Suppressor macrophage treated with lipopolysaccharide for 1 hour (primary cell): Measurements from ENCODE around the gene CACNB4.
A peak's percentile ranks its signal among the peaks of the same experiment; 100 is the strongest.
"Not testable (repeated sequence)": the region's sequence is repeated elsewhere in the genome, so short reads cannot be mapped to it uniquely, and the experiment has no call there.

Source experiments
- DNase-seq, 3 donors: peaks; one replicate each; pipeline ENCODE4 v3.0.0-alpha.2; 2020 to 2022

The CACNB4 gene

GRCh38 chr2:151891566-151892194, 207.2 kb downstream of the CACNB4 start:
- no peak for DNase-seq

GRCh38 chr2:151887164-151887563, 211.7 kb downstream of the CACNB4 start:
- no peak for DNase-seq

DNA sequence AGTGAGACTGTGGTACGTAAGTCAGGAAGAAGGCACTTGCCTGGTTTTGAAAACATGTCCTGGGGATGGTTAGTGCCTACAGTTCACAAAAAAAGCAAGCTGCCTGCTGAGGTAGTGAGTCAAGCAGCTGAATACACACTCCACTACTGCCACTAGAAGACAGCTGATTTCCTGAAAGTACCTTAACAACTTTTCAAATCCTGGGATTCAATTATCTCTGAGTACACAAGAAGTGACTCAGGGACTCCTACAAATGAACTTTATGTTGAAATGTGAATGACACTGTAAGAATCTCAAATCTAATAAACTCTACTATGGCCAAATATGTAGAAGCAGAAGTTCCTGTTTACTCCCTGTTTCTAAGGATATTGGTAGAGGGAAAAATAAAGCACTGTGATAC, 212.6 kb downstream of the CACNB4 start:
- DNase-seq = peak; percentile 29 to 78 (median 60)

DNA sequence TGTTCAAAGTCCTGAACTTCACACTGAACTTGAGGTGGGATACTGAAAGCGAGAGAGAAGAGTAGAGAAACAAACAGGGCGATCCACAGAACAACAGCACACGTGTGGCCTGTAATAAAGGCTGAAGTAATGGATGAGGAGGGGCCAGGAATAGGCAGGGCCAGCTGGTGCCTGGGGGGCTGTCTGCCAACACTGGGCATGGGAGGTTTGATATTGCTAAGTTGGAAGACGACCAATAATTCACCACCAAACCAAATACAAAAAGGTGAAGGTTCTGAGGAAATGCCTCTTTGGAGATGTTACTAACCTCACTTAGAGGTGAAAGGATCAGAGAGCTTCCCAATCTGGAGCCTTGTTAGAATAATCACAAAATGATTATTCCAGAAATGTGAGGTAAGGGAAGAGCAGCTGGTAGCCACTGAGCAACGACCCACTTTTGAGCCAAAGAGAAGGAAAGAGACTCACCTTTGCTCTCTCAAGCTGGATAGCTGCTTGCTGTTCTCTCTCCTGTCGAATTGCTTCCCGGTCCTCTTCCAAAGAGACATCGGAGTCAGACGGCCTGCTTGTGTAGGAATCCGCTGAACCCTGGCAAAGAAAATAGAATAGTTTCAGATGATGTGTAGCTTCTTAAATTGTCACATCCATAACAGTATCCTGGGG, 215.9 kb downstream of the CACNB4 start:
- DNase-seq = no peak

- no peak for DNase-seq
Observed at GRCh38 chr2:151881342-151881741, 217.5 kb downstream of the CACNB4 start.

GRCh38 chr2:151880586-151880985, 218.3 kb downstream of the CACNB4 start:
- DNase-seq = no peak

DNA sequence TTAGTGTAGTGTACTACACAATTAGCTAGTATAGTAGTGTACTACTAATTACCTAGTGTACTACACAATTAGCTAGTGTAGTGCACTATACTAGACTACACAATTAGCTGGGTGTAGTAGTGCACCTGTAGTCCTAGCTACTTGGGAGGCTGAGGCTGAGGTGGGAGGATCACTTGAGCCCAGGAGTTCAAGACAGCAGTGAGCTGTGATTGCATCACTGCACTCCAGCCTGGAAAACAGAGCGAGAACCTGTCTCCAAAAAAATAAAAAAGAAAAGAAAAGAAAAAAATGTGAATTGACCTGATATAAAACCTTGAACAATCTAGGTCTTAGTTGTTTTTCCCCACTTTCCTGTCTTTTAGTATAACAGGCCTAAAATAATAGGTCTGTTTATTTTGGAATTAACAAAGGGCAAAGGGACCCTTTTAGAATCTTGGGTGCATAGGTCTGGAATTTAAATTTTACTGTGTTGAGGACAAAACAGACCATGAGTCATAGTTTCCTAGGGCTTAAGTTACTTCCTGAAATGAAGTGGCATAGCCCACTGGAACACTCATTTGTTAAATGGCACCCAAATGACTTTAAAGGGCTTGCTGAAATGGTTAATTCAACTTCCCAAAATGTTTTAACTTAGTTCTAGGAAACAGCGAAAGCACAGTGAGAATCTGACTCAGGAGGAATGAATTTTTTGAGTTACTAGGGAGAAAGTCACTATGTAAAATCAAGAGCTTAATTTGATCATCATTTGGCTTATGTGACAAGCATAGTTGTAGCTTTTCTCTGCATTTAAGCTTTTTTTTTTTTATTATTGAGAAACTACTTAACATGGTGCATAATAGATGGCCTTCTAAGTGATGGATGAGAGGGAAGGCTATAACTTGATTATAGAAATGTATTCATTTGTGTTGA, 219.9 kb downstream of the CACNB4 start:
- peak; percentile 71 to 93 (median 88) for DNase-seq

DNA sequence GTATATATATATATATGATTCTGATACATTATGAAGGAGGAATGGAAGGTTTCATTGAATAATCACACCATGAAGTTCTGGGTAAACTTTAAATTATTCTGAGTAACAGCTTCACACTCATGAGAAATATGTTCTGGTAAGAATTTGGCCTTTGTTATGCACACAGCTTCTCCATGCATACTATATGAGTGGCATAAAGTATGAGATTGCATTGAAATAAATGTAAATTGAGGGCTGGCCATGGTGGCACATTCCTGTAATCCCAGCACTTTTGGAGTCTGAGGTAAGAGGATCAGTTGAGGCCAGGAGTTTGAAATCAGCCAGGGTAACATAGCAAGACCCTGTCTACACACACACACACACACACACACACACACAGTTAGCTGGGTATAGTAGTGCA, 220.6 kb downstream of the CACNB4 start:
- DNase-seq = no peak

DNA sequence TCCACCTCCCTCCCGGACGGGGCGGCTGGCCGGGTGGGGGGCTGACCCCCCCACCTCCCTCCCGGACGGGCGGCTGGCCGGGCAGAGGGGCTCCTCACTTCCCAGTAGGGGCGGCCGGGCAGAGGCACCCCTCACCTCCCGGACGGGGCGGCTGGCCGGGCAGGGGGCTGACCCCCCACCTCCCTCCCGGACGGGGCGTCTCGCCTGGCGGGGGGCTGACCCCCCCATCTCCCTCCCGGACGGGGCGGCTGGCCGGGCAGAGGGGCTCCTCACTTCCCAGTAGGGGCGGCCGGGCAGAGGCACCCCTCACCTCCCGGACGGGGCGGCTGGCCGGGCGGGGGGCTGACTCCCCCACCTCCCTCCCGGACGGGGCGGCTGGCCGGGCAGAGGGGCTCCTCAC, 223.2 kb downstream of the CACNB4 start:
- not testable (repeated sequence) for DNase-seq

- no peak for DNase-seq
Observed at GRCh38 chr2:151872463-151872862, 226.4 kb downstream of the CACNB4 start.

GRCh38 chr2:151869291-151869690, 229.6 kb downstream of the CACNB4 start:
- DNase-seq = no peak

- no peak for DNase-seq
Observed at GRCh38 chr2:151862700-151863099, 236.1 kb downstream of the CACNB4 start.

DNA sequence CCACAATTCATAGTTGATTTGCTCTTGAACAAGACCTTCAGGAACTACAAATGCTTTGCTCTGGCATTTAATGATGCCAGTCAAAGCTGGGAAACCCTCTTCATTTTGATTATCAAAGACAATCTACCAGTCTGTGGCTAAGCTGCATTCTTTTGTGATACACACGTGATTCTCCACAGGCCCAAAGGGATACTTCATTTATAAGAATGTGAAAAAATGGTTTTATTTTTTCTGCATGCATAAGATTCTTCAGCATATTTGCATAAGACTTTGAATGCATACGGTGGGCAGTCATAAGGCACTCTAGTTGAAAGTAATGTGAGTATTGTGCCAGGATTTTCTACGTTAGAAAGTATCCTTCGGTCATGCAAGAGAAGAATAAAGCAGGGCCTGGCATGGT, 237.7 kb downstream of the CACNB4 start:
- no peak for DNase-seq

- no peak for DNase-seq
Observed at GRCh38 chr2:151860613-151861146, 238.2 kb downstream of the CACNB4 start.

GRCh38 chr2:151860210-151860609, 238.6 kb downstream of the CACNB4 start:
- DNase-seq = no peak

GRCh38 chr2:151857650-151858049, 241.2 kb downstream of the CACNB4 start:
- DNase-seq = no peak

DNA sequence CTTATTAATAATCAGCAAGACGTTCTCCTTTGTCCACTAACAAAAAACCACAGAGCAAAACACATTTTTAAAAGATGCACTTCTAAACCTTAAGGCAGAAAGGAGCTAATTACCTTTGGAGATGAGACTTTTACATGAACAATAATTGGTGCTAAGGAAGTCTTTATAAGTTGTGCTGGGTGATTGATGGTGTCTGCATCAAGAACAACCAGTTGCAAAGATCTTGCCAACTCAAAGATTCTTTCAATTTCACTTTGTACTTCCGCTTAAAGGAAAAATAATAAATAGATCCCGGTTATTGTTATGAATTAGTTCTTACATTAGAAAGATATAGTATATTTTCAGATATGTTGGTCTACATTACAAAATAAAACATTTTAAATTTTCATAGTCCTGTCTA, 243.7 kb downstream of the CACNB4 start:
- no peak for DNase-seq

- DNase-seq = no peak
Observed at GRCh38 chr2:151853070-151853758, 245.6 kb downstream of the CACNB4 start.

GRCh38 chr2:151852260-151853069, 246.4 kb downstream of the CACNB4 start:
- no peak for DNase-seq

DNA sequence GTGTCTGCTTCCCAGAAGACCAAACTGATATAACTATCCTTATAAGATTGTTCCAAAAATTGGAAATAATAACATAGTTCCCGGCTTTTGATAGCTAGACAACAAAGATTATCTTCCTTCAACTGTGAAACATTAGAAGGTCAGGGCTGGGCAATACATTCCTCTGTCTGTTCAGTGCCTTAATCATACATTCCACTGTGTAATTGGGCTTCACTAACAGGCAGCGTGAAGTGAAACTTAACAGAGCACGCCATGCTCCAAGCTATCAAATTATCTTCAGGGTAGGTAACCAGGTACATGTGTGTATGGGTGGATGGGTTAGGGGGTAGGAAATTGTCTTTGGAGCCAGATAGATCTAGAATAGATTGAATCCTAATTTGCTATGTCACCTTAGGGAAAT, 247.1 kb downstream of the CACNB4 start:
- DNase-seq = no peak

- DNase-seq = no peak
Observed at GRCh38 chr2:151849413-151850010, 249.3 kb downstream of the CACNB4 start.

- no peak for DNase-seq
Observed at GRCh38 chr2:151845884-151846283, 253.0 kb downstream of the CACNB4 start.
